ENCODE results near the gene ZBTB43.
"Not testable (repeated sequence)": the region's sequence is repeated elsewhere in the genome, so short reads cannot be mapped to it uniquely, and the experiment has no call there.

Gene ZBTB43

GRCh38 chr9:126804696-126805553 is at the start of gene ZBTB43:
ZBTB43 (plus strand) TSS chr9:126805040; CDS start chr9:126832510, 27,470 bp downstream.
- peak; percentile 54 for DNase-seq

GRCh38 chr9:126755317-126755875 is 49.4 kb upstream of the ZBTB43 start:
- DNase-seq = no peak

GRCh38 chr9:126756238-126756637 is 48.6 kb upstream of the ZBTB43 start:
- no peak for DNase-seq

GRCh38 chr9:126756876-126757415 is 47.9 kb upstream of the ZBTB43 start:
- peak; percentile 61 for DNase-seq

- no peak for DNase-seq
These were observed 45.8 kb upstream of the ZBTB43 start for GRCh38 chr9:126758916-126759585.

DNA sequence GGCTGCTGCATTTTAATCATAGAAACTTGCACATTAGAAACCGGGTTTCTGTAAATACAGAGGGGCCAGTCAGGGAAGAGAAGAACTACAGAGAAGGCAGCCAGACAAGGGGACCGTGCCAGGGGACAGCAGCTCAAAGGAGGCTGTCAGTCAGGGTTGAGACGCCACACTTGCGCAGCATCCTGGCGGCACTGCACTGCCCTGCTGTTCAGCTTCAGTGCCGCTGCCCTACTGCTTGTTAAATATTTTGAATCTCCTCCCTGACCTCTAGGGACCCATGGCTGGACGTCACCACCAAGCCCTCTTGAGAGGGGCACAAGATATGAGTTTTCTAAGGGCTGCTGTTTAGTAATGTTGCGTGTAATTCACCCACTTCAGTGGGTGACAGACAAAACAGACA is 43.6 kb upstream of the ZBTB43 start:
- no peak for DNase-seq

DNA sequence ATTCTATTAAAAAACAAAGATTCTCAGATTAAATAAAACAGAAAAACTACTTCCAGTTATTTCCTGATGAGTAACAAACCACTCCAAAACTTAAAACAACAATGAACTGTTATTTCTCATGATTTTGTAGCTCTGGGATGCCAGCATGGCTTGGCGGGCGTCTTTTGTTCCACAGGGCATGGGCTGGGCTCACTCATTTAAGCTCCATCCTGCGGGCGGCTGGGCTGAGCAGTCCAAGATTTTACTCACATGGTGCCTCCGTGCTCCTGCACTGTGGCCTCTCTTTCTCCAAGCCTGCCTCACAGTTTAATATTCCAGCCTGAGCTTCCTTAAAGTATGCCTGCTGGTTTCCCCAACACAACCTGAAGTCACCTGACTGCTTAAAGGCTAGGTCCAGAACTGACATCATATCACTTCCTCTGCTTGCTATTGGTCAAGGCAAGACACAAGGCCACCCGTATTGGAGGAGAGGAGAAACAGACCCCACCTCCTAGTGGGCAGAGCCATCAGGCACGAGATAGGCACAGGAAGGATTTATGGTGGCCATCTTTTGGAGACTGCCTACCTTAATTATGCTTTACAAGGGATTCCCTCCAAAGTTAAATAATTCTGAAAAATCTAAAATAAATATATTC is 41.6 kb upstream of the ZBTB43 start:
- no peak for DNase-seq

- DNase-seq = no peak
These were observed 31.7 kb upstream of the ZBTB43 start for GRCh38 chr9:126773004-126773607.

DNA sequence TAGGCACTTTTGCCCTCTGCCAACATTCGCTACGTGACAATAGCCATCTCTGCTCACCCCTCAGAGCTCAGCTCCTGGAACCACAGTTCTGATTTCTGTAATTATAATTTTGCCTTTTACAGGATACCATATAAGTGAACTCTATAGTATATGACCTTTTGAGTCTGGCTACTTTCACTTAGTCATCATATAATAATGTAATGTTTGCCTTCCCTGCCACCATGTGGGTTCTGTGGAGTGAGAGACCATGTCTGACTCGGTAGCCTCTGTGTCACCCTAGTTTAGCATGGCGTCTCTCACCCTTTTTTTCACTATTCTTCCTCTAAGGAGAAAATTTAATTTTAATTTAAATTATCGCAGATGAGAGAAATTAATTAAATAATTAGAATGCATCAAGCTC is 28.9 kb upstream of the ZBTB43 start:
- no peak for DNase-seq

DNA sequence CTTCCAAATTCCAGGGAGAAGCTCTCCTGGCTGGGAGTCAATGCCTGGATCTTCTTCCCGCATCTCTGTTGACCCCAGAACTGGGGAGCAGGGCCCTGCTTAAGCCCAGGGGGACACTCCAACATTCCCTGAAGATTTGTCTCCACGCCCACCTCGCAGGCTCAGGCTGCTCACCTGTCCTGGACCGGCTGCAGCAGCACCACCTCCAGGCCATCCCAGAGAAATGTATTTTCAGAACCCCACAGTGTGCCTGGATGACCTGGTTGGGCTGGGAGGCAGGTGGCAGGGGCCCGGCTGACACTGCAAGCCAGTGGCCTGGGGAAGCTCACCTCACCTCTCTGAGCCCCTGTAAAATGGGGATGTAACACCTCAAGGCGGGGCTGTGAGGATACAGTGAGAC is 27.1 kb upstream of the ZBTB43 start:
- no peak for DNase-seq

GRCh38 chr9:126778141-126778540 is 26.7 kb upstream of the ZBTB43 start:
- no peak for DNase-seq

- not testable (repeated sequence) for DNase-seq
These were observed 26.1 kb upstream of the ZBTB43 start for GRCh38 chr9:126778696-126779095.

DNA sequence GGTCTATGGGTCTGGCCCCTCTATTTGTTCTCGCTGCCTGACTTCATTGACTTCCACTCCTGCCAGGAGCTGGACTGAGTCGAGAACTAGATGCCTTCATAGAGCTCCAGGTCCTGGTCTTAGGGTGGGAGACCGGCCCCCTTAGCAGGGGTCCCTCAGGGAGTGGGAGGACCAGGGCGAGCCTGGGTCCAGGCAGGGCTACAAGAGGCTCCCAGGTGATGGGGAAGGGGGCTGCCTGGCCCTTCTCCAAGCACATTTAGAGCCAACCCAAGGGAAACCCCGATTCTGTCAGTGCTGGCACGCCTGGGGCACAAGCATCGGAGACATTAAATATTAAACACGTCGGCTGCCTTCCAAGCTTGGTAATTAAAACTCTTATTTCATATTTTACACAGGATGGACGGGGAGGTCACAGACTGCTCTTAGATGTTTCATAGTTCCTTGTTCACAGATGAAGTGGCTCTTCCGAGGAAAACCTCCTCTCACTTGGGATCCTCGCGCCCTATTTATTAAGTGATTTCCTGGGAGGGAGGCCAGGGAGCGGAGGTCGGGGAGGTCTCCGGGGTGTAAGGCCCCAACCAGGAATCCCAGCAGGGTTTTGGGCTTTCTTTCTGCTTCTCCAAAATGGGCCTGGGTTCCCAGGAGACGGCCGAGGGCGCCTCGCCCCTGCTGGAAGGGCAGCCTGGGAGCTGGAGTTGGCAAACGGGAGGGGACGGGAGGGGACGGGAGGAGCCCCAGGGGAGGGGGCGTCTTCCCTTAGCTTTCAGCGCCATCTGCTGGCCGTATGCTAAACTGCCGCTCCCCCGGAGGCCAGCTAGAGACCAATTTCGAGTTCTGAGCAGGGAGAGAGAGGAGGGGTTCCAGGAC is 23.4 kb upstream of the ZBTB43 start:
- DNase-seq = no peak

GRCh38 chr9:126782053-126782388 is 22.8 kb upstream of the ZBTB43 start:
- no peak for DNase-seq

DNA sequence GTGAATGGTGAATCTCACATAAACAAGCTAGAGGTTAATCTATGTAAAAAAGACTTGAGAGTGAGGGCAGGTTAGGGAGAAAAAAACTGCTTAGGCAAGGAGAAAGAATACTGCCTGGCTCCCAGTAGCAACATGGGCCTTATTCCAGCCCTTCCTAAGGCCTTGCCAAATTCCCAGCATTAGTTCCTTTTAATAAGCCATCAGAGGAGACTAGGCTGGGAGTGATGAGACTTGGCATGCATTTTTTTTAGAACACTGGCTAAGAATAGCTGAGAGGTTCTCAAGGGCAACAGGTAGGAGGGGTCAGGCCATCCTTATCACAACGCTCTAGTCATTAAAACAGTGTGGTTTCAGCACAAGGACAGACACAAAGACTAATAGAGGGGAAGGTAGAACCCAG is 20.9 kb upstream of the ZBTB43 start:
- no peak for DNase-seq

DNA sequence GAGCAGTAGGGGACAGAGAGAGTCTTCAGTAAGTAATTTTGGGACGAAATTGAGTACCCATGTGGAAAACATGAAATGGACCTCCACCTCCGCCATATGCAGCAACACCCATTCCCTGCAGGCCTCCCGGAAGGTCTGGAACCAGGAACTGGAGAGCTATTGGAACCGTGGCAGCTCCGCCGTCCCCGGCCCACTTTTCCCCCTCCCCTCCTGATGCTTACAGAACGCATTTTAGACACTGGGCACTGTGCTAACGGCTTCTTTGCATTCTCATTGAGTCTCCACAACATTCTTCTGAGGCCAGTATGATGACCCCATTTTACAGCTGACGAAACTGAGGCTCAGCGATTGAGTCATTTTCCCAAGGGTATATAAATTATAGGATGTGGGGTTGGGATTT is 20.4 kb upstream of the ZBTB43 start:
- no peak for DNase-seq

DNA sequence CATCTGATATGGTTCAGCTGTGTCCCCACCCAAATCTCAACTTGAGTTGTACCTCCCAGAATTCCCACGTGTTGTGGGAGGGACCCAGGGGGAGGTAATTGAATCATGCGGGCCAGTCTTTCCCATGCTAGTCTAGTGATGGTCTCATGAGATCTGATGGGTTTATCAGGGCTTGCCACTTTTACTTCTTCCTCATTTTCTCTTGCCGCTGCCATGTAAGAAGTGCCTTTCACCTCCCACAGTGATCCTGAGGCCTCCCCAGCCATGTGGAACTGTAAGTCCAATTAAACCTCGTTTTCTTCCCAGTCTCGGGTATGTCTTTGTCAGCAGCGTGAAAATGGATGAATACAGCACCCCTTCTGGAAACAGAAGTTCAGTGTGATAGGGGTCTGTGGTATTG is 20.0 kb upstream of the ZBTB43 start:
- not testable (repeated sequence) for DNase-seq

GRCh38 chr9:126788046-126788445 is 16.8 kb upstream of the ZBTB43 start:
- DNase-seq = no peak

DNA sequence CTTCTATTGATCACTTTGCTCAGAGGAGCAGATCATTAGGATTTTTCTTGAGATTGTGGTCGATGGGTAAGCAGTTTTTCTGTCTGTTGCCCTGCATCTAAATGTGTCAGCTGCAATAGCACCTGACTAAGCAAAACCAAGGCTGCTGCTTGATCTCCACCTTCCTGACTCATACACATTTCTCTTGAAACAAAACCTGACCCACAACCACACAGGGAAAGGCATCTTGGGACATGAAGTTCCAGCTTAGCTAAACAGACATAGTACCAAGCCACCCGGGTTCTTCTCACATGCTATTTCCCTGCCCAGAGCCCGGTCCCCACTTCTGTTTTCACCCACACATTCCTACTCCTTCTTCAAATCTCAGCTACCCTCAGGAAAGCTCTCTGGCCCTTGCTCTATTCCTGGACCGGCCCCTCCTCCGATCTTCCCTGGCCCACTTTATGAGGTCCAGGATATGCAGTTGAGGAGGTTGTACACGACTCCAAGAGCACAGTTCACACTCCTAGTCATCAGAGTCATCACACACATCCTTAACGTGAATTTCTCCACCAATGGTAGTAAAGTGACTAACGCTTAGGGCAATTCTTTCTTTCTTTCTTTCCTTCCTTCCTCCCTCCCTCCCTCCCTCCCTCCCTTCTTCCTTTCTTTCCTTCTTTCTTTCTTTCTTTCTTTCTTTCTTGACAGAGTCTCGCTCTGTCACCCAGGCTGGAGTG is 16.0 kb upstream of the ZBTB43 start:
- no peak for DNase-seq

GRCh38 chr9:126790561-126790960 is 14.3 kb upstream of the ZBTB43 start:
- no peak for DNase-seq

All from NCI-H2081 treated with DMSO at 0.1 percent for 48 hours (cell line).